ENCODE data around the gene NPR3. TPM values are rescaled to one million over a fixed set of nuclear protein-coding genes. Genes with fewer than 3 reads are reported as not detected.

NPR3 gene, protein sequence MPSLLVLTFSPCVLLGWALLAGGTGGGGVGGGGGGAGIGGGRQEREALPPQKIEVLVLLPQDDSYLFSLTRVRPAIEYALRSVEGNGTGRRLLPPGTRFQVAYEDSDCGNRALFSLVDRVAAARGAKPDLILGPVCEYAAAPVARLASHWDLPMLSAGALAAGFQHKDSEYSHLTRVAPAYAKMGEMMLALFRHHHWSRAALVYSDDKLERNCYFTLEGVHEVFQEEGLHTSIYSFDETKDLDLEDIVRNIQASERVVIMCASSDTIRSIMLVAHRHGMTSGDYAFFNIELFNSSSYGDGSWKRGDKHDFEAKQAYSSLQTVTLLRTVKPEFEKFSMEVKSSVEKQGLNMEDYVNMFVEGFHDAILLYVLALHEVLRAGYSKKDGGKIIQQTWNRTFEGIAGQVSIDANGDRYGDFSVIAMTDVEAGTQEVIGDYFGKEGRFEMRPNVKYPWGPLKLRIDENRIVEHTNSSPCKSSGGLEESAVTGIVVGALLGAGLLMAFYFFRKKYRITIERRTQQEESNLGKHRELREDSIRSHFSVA
- total RNA-seq = 23.7 TPM

GRCh38 chr5:32710550-32711361 lies at the start of gene NPR3:
Gene NPR3, plus strand, starts transcription at chr5:32711321. Its CDS starts 456 bp downstream, at chr5:32711777.

Other genes starting within 250 kb of the NPR3 start
- gene SUB1, start 125.8 kb upstream of the NPR3 start, total RNA-seq = 201 TPM

All from camera-type eye (tissue), 1 donor.